ENCODE measurements around the gene ZCCHC7. TPM values are rescaled to one million over a fixed set of nuclear protein-coding genes. Genes with fewer than 3 reads are reported as not detected.

ZCCHC7 gene
- total and polyA plus RNA-seq, 9 of the 15 experiments (the other 6 are each of a cell fraction or from before 2014, with no cell fraction given): 34.1 to 68.9 (median 48.8) TPM

DNA sequence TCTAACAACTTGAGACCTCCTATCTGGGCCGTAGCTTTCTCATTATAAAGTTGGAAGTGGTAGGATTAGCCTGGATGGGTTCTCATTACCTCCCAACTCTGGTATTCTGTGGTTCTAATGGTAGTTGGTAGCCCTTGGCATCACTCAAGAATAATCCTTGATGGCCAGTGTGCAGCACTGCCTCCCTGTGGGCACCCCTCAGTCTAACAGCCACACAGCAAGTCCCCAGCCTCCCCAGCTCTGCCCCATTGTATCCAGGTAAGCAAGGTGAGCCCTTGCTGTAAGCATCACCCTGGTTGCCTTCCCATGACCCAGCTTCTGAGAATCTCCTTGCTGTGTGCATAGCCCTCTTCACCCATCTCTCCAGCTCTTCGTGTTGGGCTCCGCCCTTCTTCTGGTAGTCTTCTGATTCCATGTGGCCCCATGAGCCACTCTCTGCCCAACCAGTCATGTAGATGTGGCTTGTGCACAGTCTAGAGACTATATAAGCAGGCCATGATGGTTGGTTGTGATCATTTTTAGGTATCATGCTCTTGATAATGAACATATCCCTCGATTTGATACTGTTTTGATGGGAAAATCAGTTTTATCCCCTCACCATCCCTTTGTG lies 244.5 kb downstream of the ZCCHC7 start:
- peak; percentile 64 for ATAC-seq
- no peaks in the 10 kb centered on the region for H3K36me3 ChIP-seq (ENCODE audit: control insufficient read depth, insufficient read depth, low read length)
- FAIRE-seq: no peak
- H3K9me3 ChIP-seq (replicated peaks; ENCODE audit: control insufficient read depth, insufficient read depth, low read depth, low read length): no peaks in the 10 kb centered on the region
- no peak overlapping the region for H3K4me2 ChIP-seq (ENCODE audit: insufficient read depth, low read length)
- H3K9ac ChIP-seq (ENCODE audit: insufficient read depth in 1 of 2, low read depth in 2 of 2, low read length in 2 of 2): no peak overlapping the region
- H3K4me3 ChIP-seq: no peak overlapping the region
- H2AFZ ChIP-seq (ENCODE audit: low read depth, low read length): no peak overlapping the region
- H4K20me1 ChIP-seq (replicated peaks; ENCODE audit: control insufficient read depth, insufficient read depth, low read length): no peaks in the 10 kb centered on the region
- H3K27me3 ChIP-seq (ENCODE audit: control insufficient read depth in 2 of 2, insufficient read depth in 2 of 2, low read length in 2 of 2): no peaks in the 10 kb centered on the region
- no peak overlapping the region for H3K27ac ChIP-seq (ENCODE audit: extremely low read depth, low read depth, low read length)
- no TSS peak for BruUV-seq (replicated peaks)
- 62% methylated on average over 4 of the region's 4 CpGs for WGBS (ENCODE audit: insufficient coverage, low coverage, missing lambda C conversion rate)
- in situ Hi-C loops (cut with MboI): no loop called here
- DNase-seq (ENCODE audit: extremely low read depth in 1 of 4, low spot score in 3 of 4): peak in 1 of 4 experiments; percentile 31
- CTCF ChIA-PET (ENCODE audit: low intra/inter-chr PET ratio): interaction anchor here (0.6 kb wide), 1 partner anchor 355 kb away, joined by 3 read pairs; no protein-coding TSS in a partner anchor
- no peaks in the 10 kb centered on the region for H3K79me2 ChIP-seq (ENCODE audit: control insufficient read depth, insufficient read depth, low read length)
- POLR2A ChIA-PET: interaction anchor here (0.5 to 2.5 kb wide), 7 partner anchors 8 to 397 kb away, joined by 3 to 6 read pairs (median 3); no protein-coding TSS in a partner anchor
- H3K4me1 ChIP-seq (replicated peaks in 1 of 2; ENCODE audit: control insufficient read depth in 2 of 2, insufficient read depth in 2 of 2, low read length in 2 of 2): peaks cover 0 to 9% of the 10 kb centered on the region in 2 experiments; a peak in 2 of 5 replicates
- intact Hi-C loops (cut with micrococcal nuclease): no loop called here
- H3K9me1 ChIP-seq (ENCODE audit: control insufficient read depth, insufficient read depth, low read length): no peaks in the 10 kb centered on the region
- TF ChIP-seq, protein P1, sequence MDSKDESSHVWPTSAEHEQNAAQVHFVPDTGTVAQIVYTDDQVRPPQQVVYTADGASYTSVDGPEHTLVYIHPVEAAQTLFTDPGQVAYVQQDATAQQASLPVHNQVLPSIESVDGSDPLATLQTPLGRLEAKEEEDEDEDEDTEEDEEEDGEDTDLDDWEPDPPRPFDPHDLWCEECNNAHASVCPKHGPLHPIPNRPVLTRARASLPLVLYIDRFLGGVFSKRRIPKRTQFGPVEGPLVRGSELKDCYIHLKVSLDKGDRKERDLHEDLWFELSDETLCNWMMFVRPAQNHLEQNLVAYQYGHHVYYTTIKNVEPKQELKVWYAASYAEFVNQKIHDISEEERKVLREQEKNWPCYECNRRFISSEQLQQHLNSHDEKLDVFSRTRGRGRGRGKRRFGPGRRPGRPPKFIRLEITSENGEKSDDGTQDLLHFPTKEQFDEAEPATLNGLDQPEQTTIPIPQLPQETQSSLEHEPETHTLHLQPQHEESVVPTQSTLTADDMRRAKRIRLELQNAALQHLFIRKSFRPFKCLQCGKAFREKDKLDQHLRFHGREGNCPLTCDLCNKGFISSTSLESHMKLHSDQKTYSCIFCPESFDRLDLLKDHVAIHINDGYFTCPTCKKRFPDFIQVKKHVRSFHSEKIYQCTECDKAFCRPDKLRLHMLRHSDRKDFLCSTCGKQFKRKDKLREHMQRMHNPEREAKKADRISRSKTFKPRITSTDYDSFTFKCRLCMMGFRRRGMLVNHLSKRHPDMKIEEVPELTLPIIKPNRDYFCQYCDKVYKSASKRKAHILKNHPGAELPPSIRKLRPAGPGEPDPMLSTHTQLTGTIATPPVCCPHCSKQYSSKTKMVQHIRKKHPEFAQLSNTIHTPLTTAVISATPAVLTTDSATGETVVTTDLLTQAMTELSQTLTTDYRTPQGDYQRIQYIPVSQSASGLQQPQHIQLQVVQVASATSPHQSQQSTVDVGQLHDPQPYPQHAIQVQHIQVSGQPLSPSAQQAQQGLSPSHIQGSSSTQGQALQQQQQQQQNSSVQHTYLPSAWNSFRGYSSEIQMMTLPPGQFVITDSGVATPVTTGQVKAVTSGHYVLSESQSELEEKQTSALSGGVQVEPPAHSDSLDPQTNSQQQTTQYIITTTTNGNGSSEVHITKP (IDR thresholded peaks at IDR 0.05; ENCODE audit: partially characterized antibody): no peak
- TF ChIP-seq, protein P2, sequence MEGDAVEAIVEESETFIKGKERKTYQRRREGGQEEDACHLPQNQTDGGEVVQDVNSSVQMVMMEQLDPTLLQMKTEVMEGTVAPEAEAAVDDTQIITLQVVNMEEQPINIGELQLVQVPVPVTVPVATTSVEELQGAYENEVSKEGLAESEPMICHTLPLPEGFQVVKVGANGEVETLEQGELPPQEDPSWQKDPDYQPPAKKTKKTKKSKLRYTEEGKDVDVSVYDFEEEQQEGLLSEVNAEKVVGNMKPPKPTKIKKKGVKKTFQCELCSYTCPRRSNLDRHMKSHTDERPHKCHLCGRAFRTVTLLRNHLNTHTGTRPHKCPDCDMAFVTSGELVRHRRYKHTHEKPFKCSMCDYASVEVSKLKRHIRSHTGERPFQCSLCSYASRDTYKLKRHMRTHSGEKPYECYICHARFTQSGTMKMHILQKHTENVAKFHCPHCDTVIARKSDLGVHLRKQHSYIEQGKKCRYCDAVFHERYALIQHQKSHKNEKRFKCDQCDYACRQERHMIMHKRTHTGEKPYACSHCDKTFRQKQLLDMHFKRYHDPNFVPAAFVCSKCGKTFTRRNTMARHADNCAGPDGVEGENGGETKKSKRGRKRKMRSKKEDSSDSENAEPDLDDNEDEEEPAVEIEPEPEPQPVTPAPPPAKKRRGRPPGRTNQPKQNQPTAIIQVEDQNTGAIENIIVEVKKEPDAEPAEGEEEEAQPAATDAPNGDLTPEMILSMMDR (IDR thresholded peaks at IDR 0.05 in 2 of 3, conservative IDR thresholded peaks at IDR 0.05 in 1 of 3; ENCODE audit: insufficient read depth in 2 of 3, low read depth in 1 of 3, low read length in 3 of 3): peak; percentile 36 to 47 (median 42); a peak in 5 of 6 replicates
- TF ChIP-seq RAD21 (CRISPR knock-in tag; conservative IDR thresholded peaks at IDR 0.05 in 1 of 2, IDR thresholded peaks at IDR 0.05 in 1 of 2) (peak in 1 of 2 experiments; percentile 42; a peak in 2 of 4 replicates), ARID3A (IDR thresholded peaks at IDR 0.05; ENCODE audit: borderline replicate concordance, low read depth, low read length) (no peak), PHF21A (IDR thresholded peaks at IDR 0.05; ENCODE audit: borderline replicate concordance, low read depth) (no peak), ARID3B (CRISPR knock-in tag; IDR thresholded peaks at IDR 0.05; ENCODE audit: borderline replicate concordance) (no peak)
